ENCODE measurements around the gene PFDN2. TPM values are rescaled to one million over a fixed set of nuclear protein-coding genes. Genes with fewer than 3 reads are reported as not detected.

PFDN2 gene
- total and polyA plus RNA-seq, 7 donors = 40.7 to 115 (median 63.4) TPM

- H3K27ac ChIP-seq = no peak overlapping the region
- intact Hi-C loops (cut with DNase I) = loop anchor here (10.0 kb wide), 1 partner anchor 256 kb away; no protein-coding TSS in a partner anchor
- no peak for DNase-seq
- H3K9me3 ChIP-seq = no peaks in the 10 kb centered on the region
- no peaks in the 10 kb centered on the region for H3K4me1 ChIP-seq
- no peaks in the 10 kb centered on the region for H3K27me3 ChIP-seq
- no peaks in the 10 kb centered on the region for H3K36me3 ChIP-seq
- TF ChIP-seq POLR2A (IDR thresholded peaks at IDR 0.05) (no peak), POLR2AphosphoS5 (IDR thresholded peaks at IDR 0.05) (no peak), EP300 (IDR thresholded peaks at IDR 0.05) (no peak), CTCF (IDR thresholded peaks at IDR 0.05) (no peak)
- no peak overlapping the region for H3K4me3 ChIP-seq
- WGBS, 2 donors = 80 to 84% methylated on average over 5 of the region's 5 CpGs
Measured at GRCh38 chr1:161091093-161091492, 26.7 kb downstream of the PFDN2 start.

- H3K36me3 ChIP-seq = no peaks in the 10 kb centered on the region
- H3K27ac ChIP-seq = no peak overlapping the region
- H3K9me3 ChIP-seq = no peaks in the 10 kb centered on the region
- DNase-seq = no peak
- intact Hi-C loops (cut with DNase I) = loop anchor here (10.0 kb wide), 1 partner anchor 256 kb away; no protein-coding TSS in a partner anchor
- H3K4me3 ChIP-seq = no peak overlapping the region
- H3K4me1 ChIP-seq = no peaks in the 10 kb centered on the region
- TF ChIP-seq CTCF (IDR thresholded peaks at IDR 0.05) (no peak), EP300 (IDR thresholded peaks at IDR 0.05) (no peak), POLR2A (IDR thresholded peaks at IDR 0.05) (no peak), POLR2AphosphoS5 (IDR thresholded peaks at IDR 0.05) (no peak)
- 80 to 83% methylated on average over 3 of the region's 3 CpGs for WGBS, 2 donors
- no peaks in the 10 kb centered on the region for H3K27me3 ChIP-seq
Measured at GRCh38 chr1:161090617-161091016, 27.2 kb downstream of the PFDN2 start.

GRCh38 chr1:161089938-161090337 is 27.9 kb downstream of the PFDN2 start:
- H3K27ac ChIP-seq = no peak overlapping the region
- TF ChIP-seq POLR2AphosphoS5 (IDR thresholded peaks at IDR 0.05) (no peak), CTCF (IDR thresholded peaks at IDR 0.05) (no peak), EP300 (IDR thresholded peaks at IDR 0.05) (no peak), POLR2A (IDR thresholded peaks at IDR 0.05) (no peak)
- no peaks in the 10 kb centered on the region for H3K4me1 ChIP-seq
- H3K36me3 ChIP-seq = no peaks in the 10 kb centered on the region
- H3K4me3 ChIP-seq = no peak overlapping the region
- no peaks in the 10 kb centered on the region for H3K27me3 ChIP-seq
- no peak for DNase-seq
- 94 to 96% methylated on average over 5 of the region's 5 CpGs for WGBS, 2 donors
- no peaks in the 10 kb centered on the region for H3K9me3 ChIP-seq
- intact Hi-C loops (cut with DNase I) = loop anchor here (10.0 kb wide), 1 partner anchor 255 kb away; no protein-coding TSS in a partner anchor

- TF ChIP-seq POLR2A (IDR thresholded peaks at IDR 0.05) = no peak
- TF ChIP-seq EP300 (IDR thresholded peaks at IDR 0.05) = no peak
- no peak for TF ChIP-seq POLR2AphosphoS5 (IDR thresholded peaks at IDR 0.05)
- no peak for TF ChIP-seq CTCF (IDR thresholded peaks at IDR 0.05)
- Histone ChIP-seq H3K4me3 (no peak within 1 kb of the TSS), H3K27me3 (no peaks in the 10 kb centered on the region), H3K4me1 (no peaks in the 10 kb centered on the region), H3K9me3 (no peaks in the 10 kb centered on the region), H3K36me3 (no peaks in the 10 kb centered on the region), H3K27ac (no peak within 1 kb of the TSS)
- no peak for DNase-seq
- 16 to 61% methylated on average over 22 of the region's 22 CpGs for WGBS, 2 donors
- intact Hi-C loops (cut with DNase I) = no loop called here
Measured at GRCh38 chr1:161089251-161089924, 28.4 kb downstream of the PFDN2 start, which contains the start of gene NECTIN4. Gene NECTIN4, minus strand, starts transcription at chr1:161089558. Its CDS starts 262 bp downstream, at chr1:161089296.
